A549 (cell line): Measurements from ENCODE around the gene CUL4B. TPM values are rescaled to one million over a fixed set of nuclear protein-coding genes. Genes with fewer than 3 reads are reported as not detected.
A peak's percentile ranks its signal among the peaks of the same experiment; 100 is the strongest.

Experiments used
- ATAC-seq, 2 experiments: fragments of 200-7000 bp in 1 of 2; fragments of >200 bp in 1 of 2; cut with Nextera tagmentation in 1 of 2; cut with Tn5 transposase in 1 of 2; 3 replicates each; pipeline versions ENCODE4 v1.8.0 to v1.9.1; 2018 to 2020; ENCODE audit warnings: mild to moderate bottlenecking in 1 of 2, moderate library complexity in 1 of 2
- CTCF ChIA-PET: fragments of 300-600 bp; sonication (Branson Sonifier 250); formaldehyde crosslinking; extraction: SDS; loops from one replicate; lab custom pipeline; 2021; ENCODE audit warnings: antibody characterized with exemption, inconsistent platforms; lab: Yijun Ruan, JAX
- POLR2A ChIA-PET: fragments of 350-600 bp; formaldehyde crosslinking; extraction: SDS; loops from one replicate; lab custom pipeline; 2021; ENCODE audit warnings: antibody characterized with exemption, inconsistent platforms; lab: Yijun Ruan, JAX
- DNase-seq, 2 experiments: peaks; one replicate each; pipeline versions ENCODE4 v3.0.0 to v3.0.0-alpha.2; 2011 to 2016; ENCODE audit warnings: low read depth in 1 of 2, low spot score in 1 of 2
- FAIRE-seq: peaks from 2 replicates; lab custom pipeline; 2011; peaks lifted over from hg19 to GRCh38; lab: Jason Lieb, UNC
- H3K27ac ChIP-seq, 2 experiments: fragments of >200 bp; sonication (Bioruptor Twin); formaldehyde crosslinking; 3 replicates each; pipeline ENCODE4 v1.5.1; 2016 to 2017
- H3K4me1 ChIP-seq: fragments of >200 bp; sonication (Bioruptor Twin); formaldehyde crosslinking; 3 replicates; pipeline ENCODE4 v1.6.1; 2016
- H3K4me2 ChIP-seq: fragments of >200 bp; sonication (Bioruptor Twin); formaldehyde crosslinking; 3 replicates; pipeline ENCODE4 v1.6.1; 2016
- H3K4me3 ChIP-seq: fragments of >200 bp; sonication (Bioruptor Twin); formaldehyde crosslinking; 3 replicates; pipeline ENCODE4 v1.5.1; 2016
- H3K9me3 ChIP-seq: fragments of >200 bp; sonication (Bioruptor Twin); formaldehyde crosslinking; 3 replicates; pipeline ENCODE4 v1.6.1; 2016
- BHLHE40 ChIP-seq: IDR thresholded peaks from 2 replicates; pipeline ENCODE4 v1.6.1; 2012; ENCODE audit warnings: low read depth, low read length, inconsistent platforms
- CBX8 ChIP-seq: fragments of 200-600 bp; sonication (generic); IDR thresholded peaks from 2 replicates; pipeline ENCODE4 v1.6.1; 2016
- CEBPB ChIP-seq, 2 experiments: fragments of >200 bp in 1 of 2; sonication (Bioruptor Twin) in 1 of 2; formaldehyde crosslinking in 1 of 2; IDR thresholded peaks; 2 replicates each; pipeline ENCODE4 v1.6.1; 2012 to 2016
- CHD2 ChIP-seq: fragments of 150-350 bp; IDR thresholded peaks from 2 replicates; pipeline ENCODE4 v1.6.1; 2014; ENCODE audit warnings: low read length; ENCODE audit not compliant: partially characterized antibody
- EHMT2 ChIP-seq: fragments of 200-600 bp; sonication (generic); IDR thresholded peaks from 2 replicates; pipeline ENCODE4 v1.6.1; 2016; ENCODE audit warnings: antibody characterized with exemption, low read depth, mild to moderate bottlenecking, moderate library complexity
- EP300 ChIP-seq, 2 experiments: fragments of >200 bp; sonication (Bioruptor Twin); formaldehyde crosslinking; IDR thresholded peaks; 2 replicates in 1 of 2; 3 replicates in 1 of 2; pipeline ENCODE4 v1.6.1; 2016 to 2017
- ESRRA ChIP-seq: fragments of 150-350 bp; IDR thresholded peaks from 2 replicates; pipeline ENCODE4 v1.6.1; 2014; ENCODE audit warnings: mild to moderate bottlenecking, low read length, borderline replicate concordance
- FOSL2 ChIP-seq, 2 experiments: fragments of 450-650 bp in 1 of 2; fragments of >200 bp in 1 of 2; sonication (Bioruptor Twin) in 1 of 2; formaldehyde crosslinking; IDR thresholded peaks; 2 replicates each; pipeline versions ENCODE4 v1.5.0 to v1.6.1; 2016 to 2020; ENCODE audit warnings: mild to moderate bottlenecking in 1 of 2, moderate library complexity in 1 of 2
- GATA3 ChIP-seq: IDR thresholded peaks from 2 replicates; pipeline ENCODE4 v1.6.1; 2012; ENCODE audit warnings: borderline replicate concordance
- JUN ChIP-seq, 2 experiments: fragments of >200 bp; sonication (Bioruptor Twin); formaldehyde crosslinking; IDR thresholded peaks; 2 replicates in 1 of 2; 3 replicates in 1 of 2; pipeline ENCODE4 v1.6.1; 2016 to 2017
- MYC ChIP-seq: IDR thresholded peaks from 2 replicates; pipeline ENCODE4 v1.6.1; 2012; ENCODE audit warnings: mild to moderate bottlenecking, inconsistent platforms, low read length, improper control_type of control experiment, borderline replicate concordance
- NFE2L2 ChIP-seq: fragments of 150-350 bp; conservative IDR thresholded peaks from 2 replicates; pipeline ENCODE4 v1.6.1; 2014; ENCODE audit warnings: low read length
- POLR2AphosphoS2 ChIP-seq: conservative IDR thresholded peaks from 2 replicates; pipeline ENCODE4 v1.6.1; 2012; ENCODE audit warnings: low read length, improper control_type of control experiment, inconsistent platforms
- RAD21 ChIP-seq, 2 experiments: fragments of >200 bp in 1 of 2; sonication (Bioruptor Twin) in 1 of 2; formaldehyde crosslinking in 1 of 2; IDR thresholded peaks in 1 of 2; conservative IDR thresholded peaks in 1 of 2; 2 replicates in 1 of 2; 3 replicates in 1 of 2; pipeline ENCODE4 v1.6.1; 2012 to 2018; ENCODE audit warnings: inconsistent platforms in 1 of 2
- RCOR1 ChIP-seq: fragments of 150-350 bp; IDR thresholded peaks from 2 replicates; pipeline ENCODE4 v1.6.1; 2014; ENCODE audit warnings: antibody characterized with exemption, low read length, low read depth
- SMC3 ChIP-seq: fragments of >200 bp; sonication (Bioruptor Twin); formaldehyde crosslinking; IDR thresholded peaks from 3 replicates; pipeline ENCODE4 v1.6.1; 2018; ENCODE audit warnings: inconsistent platforms
- ZC3H11A ChIP-seq: fragments of 450-650 bp; IDR thresholded peaks from 2 replicates; pipeline ENCODE4 v1.6.1; 2014; ENCODE audit warnings: antibody characterized with exemption, mild to moderate bottlenecking
- ZSCAN20 ChIP-seq: fragments of 250-450 bp; sonication (Bioruptor Pico); IDR thresholded peaks from 2 replicates; pipeline ENCODE4 v1.8.0; 2022; ENCODE audit warnings: mild to moderate bottlenecking, moderate library complexity
- polyA plus RNA-seq, 4 experiments: library from polyadenylated mRNA; depleted of rRNA in 3 of 4; stranded (reverse); fragments of >200 nt; fragmentation: RNase III in 1 of 4; extraction: RNeasy Plus Mini Kit Qiagen cat#74134 plus additional on column Dnase treatment in 1 of 4; gene quantifications; 2 replicates in 3 of 4; 3 replicates in 1 of 4; pipeline ENCODE4 v1.2.3, GENCODE V29; 2011 to 2017
- TF ChIP-seq, protein P1 (sequence below): fragments of 200-600 bp; sonication (generic); IDR thresholded peaks from 2 replicates; pipeline ENCODE4 v1.6.1; 2016; ENCODE audit warnings: antibody characterized with exemption, mild to moderate bottlenecking, moderate library complexity
- TF ChIP-seq, protein P2 (sequence below): fragments of >200 bp; sonication (Bioruptor Twin); formaldehyde crosslinking; IDR thresholded peaks from 3 replicates; pipeline ENCODE4 v1.5.1; 2016
- TF ChIP-seq, protein P3 (sequence below): IDR thresholded peaks from 2 replicates; pipeline ENCODE4 v1.6.1; 2012
- TF ChIP-seq, protein P4 (sequence below): fragments of 250-450 bp; sonication (Bioruptor Pico); IDR thresholded peaks from 2 replicates; pipeline ENCODE4 v1.5.0; 2021; ENCODE audit warnings: mild to moderate bottlenecking, moderate library complexity, borderline replicate concordance
- TF ChIP-seq, protein P5 (sequence below): fragments of >200 bp; sonication (Bioruptor Twin); formaldehyde crosslinking; IDR thresholded peaks from 3 replicates; pipeline ENCODE4 v1.6.1; 2016
- TF ChIP-seq, protein P6 (sequence below): IDR thresholded peaks from 2 replicates; pipeline ENCODE4 v1.6.1; 2012; ENCODE audit warnings: low read depth, borderline replicate concordance
- TF ChIP-seq, protein P7 (sequence below): fragments of 250-450 bp; sonication (Bioruptor Pico); IDR thresholded peaks from 2 replicates; pipeline ENCODE4 v1.5.0; 2020; ENCODE audit warnings: low read depth, mild to moderate bottlenecking, moderate library complexity
- TF ChIP-seq, protein P8 (sequence below): IDR thresholded peaks from 2 replicates; pipeline ENCODE4 v1.6.1; 2012

Gene CUL4B
- polyA plus RNA-seq, 2 of the 4 experiments (the other 2 are of a cell fraction), result 36.7 to 55.0 TPM

DNA sequence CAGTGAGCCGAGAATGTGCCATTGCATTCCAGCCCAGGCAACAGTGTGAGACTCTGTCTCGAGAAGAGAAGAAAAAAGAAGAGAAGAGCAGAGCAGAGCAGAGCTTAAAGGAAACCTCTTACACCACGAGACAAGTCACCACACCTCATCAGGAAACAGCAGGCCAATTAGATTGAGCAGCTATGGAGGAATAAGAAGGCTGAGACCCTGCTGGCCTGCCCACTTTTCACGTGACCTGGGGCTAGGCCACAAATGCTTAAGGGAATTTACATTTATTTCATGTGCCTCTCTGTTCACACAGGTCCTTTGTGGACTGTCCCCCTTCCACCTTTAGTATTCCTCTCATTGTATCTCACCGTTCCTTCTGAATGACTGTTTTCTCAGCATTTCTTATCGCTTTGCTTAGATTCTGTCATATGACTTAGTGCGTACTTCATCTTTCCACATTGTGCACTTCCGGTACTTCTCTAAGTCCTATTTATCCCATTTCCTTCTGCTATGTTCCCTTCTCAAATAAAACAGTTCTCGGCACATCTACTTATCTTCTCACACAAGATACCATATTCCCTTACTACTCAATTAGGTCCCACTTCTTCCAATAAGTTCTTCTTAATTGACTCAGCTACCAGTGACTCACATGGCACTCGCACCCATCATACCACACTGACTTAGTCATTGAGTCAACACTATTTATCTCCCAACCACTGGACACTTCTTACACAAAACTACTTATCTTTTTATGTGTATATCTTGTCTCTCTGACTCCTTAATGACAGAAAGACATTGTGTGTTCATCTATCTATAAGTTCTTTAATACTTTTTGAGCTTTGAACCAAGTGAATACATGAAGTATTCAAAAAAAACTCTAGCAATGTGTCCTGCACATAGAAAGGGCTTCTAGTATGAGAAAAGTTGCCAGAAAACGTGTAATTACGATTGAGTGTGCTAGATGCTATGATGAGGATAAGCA lies 11.0 kb downstream of the CUL4B start (continued):
- peak; percentile 94 for TF ChIP-seq FOSL2 (IDR thresholded peaks at IDR 0.05)
- peak; percentile 98 for TF ChIP-seq FOSL2 (CRISPR knock-in tag; IDR thresholded peaks at IDR 0.05)
- TF ChIP-seq, protein P1, sequence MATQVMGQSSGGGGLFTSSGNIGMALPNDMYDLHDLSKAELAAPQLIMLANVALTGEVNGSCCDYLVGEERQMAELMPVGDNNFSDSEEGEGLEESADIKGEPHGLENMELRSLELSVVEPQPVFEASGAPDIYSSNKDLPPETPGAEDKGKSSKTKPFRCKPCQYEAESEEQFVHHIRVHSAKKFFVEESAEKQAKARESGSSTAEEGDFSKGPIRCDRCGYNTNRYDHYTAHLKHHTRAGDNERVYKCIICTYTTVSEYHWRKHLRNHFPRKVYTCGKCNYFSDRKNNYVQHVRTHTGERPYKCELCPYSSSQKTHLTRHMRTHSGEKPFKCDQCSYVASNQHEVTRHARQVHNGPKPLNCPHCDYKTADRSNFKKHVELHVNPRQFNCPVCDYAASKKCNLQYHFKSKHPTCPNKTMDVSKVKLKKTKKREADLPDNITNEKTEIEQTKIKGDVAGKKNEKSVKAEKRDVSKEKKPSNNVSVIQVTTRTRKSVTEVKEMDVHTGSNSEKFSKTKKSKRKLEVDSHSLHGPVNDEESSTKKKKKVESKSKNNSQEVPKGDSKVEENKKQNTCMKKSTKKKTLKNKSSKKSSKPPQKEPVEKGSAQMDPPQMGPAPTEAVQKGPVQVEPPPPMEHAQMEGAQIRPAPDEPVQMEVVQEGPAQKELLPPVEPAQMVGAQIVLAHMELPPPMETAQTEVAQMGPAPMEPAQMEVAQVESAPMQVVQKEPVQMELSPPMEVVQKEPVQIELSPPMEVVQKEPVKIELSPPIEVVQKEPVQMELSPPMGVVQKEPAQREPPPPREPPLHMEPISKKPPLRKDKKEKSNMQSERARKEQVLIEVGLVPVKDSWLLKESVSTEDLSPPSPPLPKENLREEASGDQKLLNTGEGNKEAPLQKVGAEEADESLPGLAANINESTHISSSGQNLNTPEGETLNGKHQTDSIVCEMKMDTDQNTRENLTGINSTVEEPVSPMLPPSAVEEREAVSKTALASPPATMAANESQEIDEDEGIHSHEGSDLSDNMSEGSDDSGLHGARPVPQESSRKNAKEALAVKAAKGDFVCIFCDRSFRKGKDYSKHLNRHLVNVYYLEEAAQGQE, result no peak
- TF ChIP-seq, protein P2, sequence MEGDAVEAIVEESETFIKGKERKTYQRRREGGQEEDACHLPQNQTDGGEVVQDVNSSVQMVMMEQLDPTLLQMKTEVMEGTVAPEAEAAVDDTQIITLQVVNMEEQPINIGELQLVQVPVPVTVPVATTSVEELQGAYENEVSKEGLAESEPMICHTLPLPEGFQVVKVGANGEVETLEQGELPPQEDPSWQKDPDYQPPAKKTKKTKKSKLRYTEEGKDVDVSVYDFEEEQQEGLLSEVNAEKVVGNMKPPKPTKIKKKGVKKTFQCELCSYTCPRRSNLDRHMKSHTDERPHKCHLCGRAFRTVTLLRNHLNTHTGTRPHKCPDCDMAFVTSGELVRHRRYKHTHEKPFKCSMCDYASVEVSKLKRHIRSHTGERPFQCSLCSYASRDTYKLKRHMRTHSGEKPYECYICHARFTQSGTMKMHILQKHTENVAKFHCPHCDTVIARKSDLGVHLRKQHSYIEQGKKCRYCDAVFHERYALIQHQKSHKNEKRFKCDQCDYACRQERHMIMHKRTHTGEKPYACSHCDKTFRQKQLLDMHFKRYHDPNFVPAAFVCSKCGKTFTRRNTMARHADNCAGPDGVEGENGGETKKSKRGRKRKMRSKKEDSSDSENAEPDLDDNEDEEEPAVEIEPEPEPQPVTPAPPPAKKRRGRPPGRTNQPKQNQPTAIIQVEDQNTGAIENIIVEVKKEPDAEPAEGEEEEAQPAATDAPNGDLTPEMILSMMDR, result no peak
- TF ChIP-seq ZC3H11A, result no peak
- TF ChIP-seq, protein P3, sequence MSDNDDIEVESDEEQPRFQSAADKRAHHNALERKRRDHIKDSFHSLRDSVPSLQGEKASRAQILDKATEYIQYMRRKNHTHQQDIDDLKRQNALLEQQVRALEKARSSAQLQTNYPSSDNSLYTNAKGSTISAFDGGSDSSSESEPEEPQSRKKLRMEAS, result peak; percentile 79
- no peak for TF ChIP-seq MYC
- no peak for TF ChIP-seq ZSCAN20 (CRISPR knock-in tag)
- peak; percentile 56 to 58; a peak in 3 of 5 replicates for TF ChIP-seq JUN (IDR thresholded peaks at IDR 0.05)
- TF ChIP-seq, all 56 proteins: peak for 13

DNA sequence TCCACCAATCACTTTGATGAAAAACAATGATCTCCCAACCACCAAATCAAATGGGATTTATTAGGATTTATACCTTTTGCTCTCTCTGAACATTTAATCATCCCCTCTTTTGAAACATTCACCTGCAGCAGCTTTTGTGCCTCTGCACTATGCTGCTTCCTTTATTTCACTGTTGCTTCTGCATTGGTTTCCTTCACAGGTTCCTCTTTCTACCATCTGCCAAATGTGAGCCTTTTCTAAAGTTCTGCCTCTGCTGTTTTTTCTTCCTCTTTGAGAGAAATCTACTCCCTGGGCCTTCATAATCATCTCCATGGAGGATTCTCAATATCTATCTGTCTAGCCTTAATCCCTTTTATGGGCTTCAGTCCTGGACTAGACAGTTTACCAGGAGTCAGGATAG lies 24.7 kb downstream of the CUL4B start:
- POLR2A ChIA-PET, result no interaction called here
- TF ChIP-seq, protein P4, sequence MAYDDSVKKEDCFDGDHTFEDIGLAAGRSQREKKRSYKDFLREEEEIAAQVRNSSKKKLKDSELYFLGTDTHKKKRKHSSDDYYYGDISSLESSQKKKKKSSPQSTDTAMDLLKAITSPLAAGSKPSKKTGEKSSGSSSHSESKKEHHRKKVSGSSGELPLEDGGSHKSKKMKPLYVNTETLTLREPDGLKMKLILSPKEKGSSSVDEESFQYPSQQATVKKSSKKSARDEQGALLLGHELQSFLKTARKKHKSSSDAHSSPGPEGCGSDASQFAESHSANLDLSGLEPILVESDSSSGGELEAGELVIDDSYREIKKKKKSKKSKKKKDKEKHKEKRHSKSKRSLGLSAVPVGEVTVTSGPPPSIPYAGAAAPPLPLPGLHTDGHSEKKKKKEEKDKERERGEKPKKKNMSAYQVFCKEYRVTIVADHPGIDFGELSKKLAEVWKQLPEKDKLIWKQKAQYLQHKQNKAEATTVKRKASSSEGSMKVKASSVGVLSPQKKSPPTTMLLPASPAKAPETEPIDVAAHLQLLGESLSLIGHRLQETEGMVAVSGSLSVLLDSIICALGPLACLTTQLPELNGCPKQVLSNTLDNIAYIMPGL (CRISPR knock-in tag), result no peak
- TF ChIP-seq EP300 (IDR thresholded peaks at IDR 0.05) (no peak), BHLHE40 (no peak), CBX8 (no peak), CHD2 (no peak), GATA3 (no peak), EHMT2 (no peak), SMC3 (no peak), JUN (IDR thresholded peaks at IDR 0.05) (no peak), ESRRA (no peak), RAD21 (conservative IDR thresholded peaks at IDR 0.05 in 1 of 2, IDR thresholded peaks at IDR 0.05 in 1 of 2) (no peak), RCOR1 (no peak), NFE2L2 (no peak), CEBPB (IDR thresholded peaks at IDR 0.05) (no peak), POLR2AphosphoS2 (no peak)
- TF ChIP-seq, protein P5, sequence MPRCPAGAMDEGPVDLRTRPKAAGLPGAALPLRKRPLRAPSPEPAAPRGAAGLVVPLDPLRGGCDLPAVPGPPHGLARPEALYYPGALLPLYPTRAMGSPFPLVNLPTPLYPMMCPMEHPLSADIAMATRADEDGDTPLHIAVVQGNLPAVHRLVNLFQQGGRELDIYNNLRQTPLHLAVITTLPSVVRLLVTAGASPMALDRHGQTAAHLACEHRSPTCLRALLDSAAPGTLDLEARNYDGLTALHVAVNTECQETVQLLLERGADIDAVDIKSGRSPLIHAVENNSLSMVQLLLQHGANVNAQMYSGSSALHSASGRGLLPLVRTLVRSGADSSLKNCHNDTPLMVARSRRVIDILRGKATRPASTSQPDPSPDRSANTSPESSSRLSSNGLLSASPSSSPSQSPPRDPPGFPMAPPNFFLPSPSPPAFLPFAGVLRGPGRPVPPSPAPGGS, result no peak
- TF ChIP-seq, protein P6, sequence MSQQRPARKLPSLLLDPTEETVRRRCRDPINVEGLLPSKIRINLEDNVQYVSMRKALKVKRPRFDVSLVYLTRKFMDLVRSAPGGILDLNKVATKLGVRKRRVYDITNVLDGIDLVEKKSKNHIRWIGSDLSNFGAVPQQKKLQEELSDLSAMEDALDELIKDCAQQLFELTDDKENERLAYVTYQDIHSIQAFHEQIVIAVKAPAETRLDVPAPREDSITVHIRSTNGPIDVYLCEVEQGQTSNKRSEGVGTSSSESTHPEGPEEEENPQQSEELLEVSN, result no peak
- TF ChIP-seq, protein P7, sequence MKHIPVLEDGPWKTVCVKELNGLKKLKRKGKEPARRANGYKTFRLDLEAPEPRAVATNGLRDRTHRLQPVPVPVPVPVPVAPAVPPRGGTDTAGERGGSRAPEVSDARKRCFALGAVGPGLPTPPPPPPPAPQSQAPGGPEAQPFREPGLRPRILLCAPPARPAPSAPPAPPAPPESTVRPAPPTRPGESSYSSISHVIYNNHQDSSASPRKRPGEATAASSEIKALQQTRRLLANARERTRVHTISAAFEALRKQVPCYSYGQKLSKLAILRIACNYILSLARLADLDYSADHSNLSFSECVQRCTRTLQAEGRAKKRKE (CRISPR knock-in tag), result no peak
- TF ChIP-seq, protein P8, sequence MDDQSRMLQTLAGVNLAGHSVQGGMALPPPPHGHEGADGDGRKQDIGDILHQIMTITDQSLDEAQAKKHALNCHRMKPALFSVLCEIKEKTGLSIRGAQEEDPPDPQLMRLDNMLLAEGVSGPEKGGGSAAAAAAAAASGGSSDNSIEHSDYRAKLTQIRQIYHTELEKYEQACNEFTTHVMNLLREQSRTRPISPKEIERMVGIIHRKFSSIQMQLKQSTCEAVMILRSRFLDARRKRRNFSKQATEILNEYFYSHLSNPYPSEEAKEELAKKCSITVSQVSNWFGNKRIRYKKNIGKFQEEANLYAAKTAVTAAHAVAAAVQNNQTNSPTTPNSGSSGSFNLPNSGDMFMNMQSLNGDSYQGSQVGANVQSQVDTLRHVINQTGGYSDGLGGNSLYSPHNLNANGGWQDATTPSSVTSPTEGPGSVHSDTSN, result no peak

More for the DNA sequence above, 24.7 kb downstream of the CUL4B start:
- CTCF ChIA-PET, result interaction anchor here (0.6 to 1.2 kb wide), 2 partner anchors 19 to 128 kb away, joined by 3 read pairs; no protein-coding TSS in a partner anchor
- DNase-seq (no peak), FAIRE-seq (no peak), ATAC-seq (no peak)
- Histone ChIP-seq H3K4me1 (no peaks in the 10 kb centered on the region), H3K27ac (no peak overlapping the region), H3K4me3 (no peak overlapping the region), H3K4me2 (no peak overlapping the region), H3K9me3 (no peaks in the 10 kb centered on the region)
